HG03565 (cell line): Measurements from ENCODE around the gene PRPSAP2.
"Not testable (repeated sequence)": the region's sequence is repeated elsewhere in the genome, so short reads cannot be mapped to it uniquely, and the experiment has no call there.

Source experiments
- ATAC-seq: cut with Tn5 transposase; IDR thresholded peaks from one replicate; pipeline ENCODE4 v1.9.1; 2021; ENCODE audit warnings: mild to moderate bottlenecking, moderate library complexity; ENCODE audit not compliant: unreplicated experiment

PRPSAP2 gene

DNA sequence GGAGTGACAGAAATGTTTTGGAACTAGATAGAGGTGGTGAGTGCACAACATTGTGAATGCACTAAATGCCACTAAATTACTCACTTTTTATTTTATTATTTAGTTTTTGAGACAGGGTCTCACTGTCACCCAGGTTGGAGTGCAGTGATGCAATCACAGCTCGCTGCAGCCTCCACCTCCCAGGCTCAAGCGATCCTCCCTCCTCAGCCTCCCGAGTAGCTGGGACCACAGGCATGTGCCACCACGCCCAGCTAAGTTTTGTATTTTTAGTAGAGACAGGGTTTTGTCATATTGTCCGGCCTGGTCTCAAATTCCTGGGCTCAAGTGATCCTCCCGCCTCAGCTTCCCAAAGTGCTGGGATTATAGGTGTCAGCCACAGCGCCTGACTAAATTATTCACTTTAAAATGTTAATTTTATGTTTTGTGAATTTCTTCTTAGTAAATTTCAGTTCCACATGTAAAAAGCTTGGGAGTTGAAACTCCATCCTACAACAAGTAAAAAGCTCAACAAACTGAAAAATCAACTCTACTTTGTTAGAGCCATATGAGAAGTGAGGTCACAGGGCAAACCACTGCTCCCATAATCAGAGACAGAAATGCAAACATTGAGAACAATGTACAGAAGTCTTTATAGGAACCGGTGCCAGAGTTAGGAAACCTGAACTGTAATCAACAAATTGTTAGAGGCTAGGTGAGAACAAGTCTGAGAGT, 80.2 kb downstream of the PRPSAP2 start:
- ATAC-seq = no peak

DNA sequence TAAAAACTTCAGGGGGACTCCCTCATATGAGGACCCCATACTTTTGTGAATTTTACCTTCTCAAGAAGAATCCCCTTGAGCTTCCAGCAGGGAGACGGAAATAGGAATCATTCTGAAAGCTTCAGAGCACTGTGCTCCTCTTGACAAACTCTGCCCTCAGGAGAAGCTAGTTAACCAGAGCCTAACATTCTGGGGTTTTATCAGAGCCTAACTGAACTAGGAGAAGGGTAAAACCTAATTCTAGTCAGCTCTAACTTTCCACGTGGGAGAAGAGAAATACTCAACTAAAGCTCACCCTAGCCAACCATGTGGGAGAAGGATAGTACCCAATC, 80.7 kb downstream of the PRPSAP2 start:
- no peak for ATAC-seq

DNA sequence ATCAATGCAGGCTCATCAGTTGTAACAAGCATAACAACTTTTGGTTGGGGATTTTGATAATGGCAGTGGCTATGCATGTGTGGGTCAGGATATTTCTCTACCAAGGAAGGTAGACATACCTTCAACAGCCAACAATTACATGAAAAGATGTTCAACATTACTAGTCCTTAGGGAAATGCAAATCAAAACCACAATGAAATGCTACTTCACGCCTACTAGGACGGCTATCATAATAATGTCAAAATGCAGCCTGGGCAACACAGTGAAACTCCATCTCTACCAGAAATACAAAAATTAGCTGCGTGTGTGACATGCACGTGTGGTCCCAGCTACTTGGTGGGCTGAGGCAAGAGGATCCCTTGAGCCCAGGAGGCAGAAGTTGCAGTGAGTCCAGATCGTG, 86.7 kb downstream of the PRPSAP2 start:
- no peak for ATAC-seq

DNA sequence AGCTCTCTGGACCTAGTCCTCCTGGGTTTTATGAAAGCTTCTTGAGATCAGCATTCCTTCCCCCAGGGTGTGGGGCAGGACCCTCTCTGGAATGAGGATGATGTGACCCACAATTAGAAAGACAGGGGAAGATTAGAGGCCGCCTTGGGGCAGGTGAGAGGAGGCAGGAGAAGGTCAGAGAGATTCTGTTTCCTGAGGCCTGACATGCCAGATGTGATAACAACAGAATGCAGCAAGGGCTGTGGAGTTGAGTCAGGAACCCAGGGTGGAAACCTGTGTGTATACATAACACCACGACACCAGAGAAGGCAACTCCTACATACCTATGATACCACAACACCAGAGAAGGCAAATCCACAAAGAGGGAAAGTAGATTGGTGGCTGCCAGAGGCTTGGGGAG, 88.6 kb downstream of the PRPSAP2 start:
- ATAC-seq = no peak

DNA sequence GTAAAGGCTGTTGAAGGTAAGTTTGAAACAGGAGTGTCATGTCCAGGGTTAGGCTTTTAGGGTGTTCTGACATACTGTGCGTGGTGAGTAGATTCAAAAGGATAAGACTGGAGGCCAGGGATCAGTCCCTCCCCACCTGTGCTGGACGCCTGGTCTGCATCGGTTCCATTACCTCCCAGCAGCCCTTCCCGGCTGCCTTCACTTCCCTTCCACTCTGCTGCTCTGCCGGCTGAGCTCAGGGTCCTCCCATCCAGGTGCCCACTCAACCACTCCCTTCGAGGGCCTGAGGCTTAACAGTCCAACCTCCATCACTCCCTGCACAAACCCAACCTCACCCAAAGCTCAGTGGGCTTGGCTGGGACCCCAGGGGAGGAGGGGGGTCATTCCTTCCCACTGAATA, 89.9 kb downstream of the PRPSAP2 start:
- ATAC-seq = no peak

DNA sequence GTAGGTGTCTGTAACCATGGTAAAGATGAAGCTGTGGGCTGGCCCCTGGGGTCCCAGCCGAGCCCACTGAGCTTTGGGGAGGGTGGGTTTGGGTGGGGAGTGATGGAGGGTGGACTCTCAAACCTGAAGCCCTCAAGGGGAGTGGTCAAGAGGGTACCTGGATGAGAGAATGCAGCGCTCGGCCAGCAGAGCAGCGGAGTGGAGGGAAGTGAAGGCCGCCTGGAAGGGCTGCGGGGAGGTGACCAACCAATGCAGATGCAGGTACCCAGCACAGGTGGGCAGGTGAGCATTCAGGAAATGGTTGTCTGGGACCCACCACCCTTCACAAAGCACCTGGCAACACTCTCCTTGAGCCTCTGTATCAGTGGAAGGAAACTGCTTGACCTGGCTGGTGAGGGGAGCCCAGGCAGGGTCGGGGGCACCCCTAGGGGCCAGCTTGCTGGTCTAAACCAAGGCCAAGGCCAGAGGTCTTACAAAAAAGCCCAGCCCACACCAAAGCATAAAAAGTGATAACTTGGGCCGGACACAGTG, 90.6 kb downstream of the PRPSAP2 start:
- no peak for ATAC-seq

DNA sequence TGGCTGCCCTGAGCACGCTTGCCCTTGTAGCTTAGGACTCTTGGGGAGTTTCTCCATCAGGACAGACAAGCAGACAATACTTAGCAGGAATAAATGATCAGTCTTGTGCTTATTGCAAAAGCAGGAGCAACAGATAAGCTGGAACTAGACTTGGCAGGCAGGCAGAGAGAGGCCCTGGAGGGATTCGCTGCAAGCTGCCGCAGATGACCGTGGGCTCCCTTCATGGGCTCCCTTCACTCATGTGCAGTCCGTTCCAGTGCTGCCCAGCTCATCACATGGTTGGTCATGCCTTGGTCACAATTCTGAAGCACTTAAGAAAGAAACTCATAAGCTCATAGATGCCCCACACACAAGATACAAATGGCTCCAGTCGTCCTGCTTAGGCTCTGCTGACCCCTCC, 91.6 kb downstream of the PRPSAP2 start:
- no peak for ATAC-seq

DNA sequence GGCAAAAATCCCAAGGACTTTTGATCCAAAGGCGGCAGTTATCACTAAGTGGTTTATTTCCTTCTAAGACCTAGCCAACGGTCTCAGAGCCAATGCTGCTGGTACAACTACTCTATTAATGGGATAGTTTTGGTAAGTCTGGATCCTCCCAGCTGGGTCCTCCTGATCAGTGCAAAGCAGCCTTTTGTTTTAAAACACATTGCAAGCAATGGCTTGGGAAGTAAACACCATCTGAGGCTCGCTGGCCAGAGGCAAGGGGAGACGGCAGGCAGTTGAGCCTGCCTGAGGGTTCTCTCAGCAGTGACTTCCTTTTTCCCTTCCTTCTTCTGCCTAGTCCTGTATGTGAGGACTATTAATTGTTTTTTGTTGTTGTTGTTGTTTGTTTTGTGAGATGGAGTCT, 92.4 kb downstream of the PRPSAP2 start:
- ATAC-seq = no peak

DNA sequence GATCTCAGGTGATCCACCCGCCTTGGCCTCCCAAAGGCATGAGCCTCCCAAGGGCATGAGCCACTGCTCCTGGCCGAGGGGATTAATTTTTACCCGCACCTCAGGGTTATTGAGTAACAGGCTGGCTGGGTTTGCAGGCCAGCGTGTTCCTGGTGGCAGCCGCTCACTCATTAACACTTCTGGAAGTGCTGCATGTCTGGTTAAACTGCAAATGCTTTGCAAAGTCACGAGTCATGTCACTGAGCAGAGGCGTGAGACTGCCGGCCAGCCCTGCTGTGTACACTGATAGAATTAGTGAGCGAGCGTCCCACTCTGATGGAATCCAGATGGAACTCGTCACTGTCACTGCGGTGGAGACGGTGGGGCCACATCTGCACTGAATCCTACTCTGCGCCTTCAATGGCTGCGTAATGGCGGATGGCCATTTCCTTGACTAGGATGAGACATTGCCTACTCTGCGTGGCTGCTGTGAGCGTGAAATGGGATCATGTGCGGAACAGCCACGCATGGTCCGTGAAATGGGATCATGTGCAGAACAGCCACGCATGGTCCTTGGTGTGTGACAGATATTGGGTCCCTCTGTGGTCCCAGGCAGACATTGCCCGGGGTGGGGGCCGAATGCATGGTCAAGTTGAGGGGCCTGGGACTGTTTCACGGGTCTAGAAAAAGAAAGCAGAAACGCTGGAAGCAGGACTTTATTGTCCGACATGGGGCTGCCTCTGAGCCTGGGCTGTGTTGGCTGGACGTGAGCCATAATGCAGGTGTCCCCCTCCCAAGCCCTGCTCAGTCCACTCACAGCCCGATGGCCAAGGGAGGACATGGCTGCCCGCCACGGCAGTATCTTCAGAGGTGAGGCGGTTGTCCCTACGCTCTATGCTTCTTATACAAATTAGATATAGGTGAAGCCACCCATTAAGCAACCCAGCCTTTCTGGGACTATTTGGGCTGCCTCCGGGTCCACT, 93.3 kb downstream of the PRPSAP2 start:
- ATAC-seq = no peak

DNA sequence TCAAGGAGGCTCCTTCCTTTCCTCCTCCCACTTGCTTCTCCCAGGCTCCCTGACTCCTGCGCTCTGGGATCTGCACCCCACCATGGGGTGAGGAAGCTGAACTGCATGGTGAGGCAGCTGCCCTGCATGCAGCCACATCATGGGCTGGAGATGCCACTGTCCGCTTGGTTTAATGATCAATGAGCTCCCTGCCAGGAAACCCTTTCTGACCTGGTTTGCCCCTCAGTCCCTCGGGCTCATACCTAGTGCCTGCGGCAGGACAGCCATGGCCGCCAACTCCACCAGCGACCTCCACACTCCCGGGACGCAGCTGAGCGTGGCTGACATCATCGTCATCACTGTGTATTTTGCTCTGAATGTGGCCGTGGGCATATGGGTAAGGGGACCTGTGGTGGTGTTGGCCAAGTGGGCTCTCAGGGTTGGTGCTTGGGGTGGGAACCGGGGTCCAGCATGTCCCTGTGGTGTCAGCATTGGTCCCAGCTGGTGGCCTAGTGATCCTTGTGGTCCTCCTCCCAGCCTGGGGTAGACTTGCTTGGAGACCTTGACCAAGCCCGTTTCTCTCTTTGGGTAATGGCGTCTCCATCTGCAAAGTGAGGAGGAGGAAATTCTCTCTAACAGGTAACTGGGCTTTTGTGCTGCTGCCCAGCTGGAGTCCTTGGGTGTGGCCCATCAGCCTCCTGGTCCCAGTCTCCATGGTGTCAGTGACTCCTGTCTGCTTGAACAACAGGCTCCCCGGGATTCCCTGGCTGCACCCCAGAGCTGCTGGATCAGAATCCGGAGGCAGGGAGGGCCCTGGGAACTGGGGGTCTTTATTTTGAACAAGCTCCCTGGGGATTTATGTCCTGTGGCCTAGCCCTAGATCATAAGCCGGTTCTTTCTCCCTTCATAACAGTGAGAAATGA, 94.3 kb downstream of the PRPSAP2 start, which contains the start of gene SLC5A10:
Gene SLC5A10, plus strand, starts transcription at position 225 of the 902 bp plus-strand sequence. Its CDS starts 41 bp downstream, at position 266.
- ATAC-seq = no peak

DNA sequence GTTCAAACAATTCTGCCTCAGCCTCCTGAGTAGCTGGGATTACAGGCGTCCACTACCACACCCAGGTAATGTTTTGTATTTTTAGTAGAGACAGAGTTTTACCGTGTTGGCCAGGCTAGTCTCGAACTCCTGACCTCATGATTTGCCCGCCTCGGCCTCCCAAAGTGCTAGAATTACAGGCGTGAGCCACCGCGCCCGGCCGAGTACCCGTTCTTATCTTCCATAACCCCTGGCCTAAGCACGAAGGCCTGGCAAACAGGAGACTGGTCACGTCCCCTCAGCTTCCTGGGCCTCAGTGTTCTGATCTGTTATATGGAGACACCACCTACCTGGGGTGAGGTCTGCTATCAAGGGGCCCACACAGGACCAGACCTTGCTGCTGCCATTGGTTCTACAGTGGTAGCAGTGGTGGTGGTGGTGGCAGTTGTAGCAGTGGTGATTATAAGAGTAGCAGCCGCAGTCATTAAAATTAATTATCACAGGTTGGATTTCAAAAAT, 95.3 kb downstream of the PRPSAP2 start:
- no peak for ATAC-seq

DNA sequence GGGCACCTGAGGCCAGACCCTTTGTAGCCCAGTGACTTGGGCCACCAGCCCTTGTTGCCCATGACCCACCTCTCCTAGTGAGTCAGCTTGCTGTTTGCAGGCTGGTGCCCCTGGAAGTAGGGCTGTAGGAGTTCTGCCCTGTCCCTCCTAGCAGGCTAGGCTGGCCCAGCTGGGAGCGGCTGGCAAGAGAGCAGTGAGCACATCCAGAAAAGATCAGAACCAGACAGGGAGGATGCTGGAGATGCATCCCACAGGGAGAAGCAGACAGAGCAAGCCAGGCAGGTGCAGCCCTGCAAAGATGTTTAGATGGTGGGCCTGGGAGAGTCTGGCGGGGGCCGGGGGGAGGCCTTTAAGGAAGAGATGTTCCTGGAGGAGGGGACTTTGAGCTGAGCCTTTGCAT, 96.4 kb downstream of the PRPSAP2 start:
- ATAC-seq = no peak

DNA sequence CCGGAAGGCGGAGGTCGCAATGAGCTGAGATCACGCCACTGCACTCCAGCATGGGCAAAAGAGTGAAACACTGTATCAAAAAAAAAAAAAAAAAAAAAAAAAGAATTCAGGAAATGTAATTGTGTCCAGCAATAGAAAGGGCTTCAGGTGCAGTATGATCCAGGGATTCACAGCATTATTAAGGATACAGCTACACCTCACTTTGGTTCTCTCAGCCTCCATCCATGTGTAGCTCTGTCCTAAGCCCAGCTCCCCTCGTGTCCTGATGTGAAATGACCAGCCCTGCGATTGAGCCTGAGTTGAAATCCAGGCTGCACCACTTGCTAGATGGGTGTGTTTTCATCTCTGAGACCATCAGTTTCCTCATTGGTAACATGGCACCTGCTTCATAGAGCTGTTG, 97.1 kb downstream of the PRPSAP2 start:
- ATAC-seq = no peak

DNA sequence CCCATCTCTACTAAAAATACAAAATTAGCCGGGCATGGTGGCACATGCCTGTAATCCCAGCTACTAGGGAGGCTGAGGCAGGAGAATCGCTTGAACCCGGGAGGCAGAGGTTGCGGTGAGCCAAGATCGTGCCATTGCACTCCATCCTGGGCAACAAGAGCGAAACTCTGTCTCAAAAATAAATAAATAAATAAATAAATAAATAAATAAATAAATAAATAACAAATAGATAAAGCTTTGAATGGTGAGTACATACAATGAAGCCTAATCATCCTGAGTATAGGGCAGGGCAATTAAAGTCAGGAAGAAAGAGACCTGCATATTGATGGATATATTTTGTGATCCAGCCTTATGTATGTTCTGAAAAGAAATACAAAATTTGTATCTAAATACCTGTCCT, 98.1 kb downstream of the PRPSAP2 start:
- ATAC-seq = not testable (repeated sequence)

DNA sequence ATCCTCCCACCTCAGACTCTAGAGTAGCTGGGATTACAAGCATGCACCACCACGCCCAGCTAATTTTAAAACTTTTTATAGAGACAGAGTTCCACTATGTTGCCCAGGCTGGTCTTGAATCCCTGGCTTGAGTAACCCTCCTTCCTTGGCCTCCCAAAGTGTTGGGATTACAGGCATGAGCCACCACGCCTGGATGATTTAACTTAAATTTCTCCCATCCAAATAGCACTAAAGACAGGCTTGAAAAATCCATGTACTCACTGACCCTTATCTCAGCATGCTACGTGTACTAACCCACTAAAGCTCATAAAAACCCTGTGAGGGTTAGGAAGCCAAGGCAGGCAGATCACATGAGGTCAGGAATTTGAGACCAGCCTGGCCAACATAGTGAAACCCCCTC, 98.7 kb downstream of the PRPSAP2 start:
- ATAC-seq = no peak

DNA sequence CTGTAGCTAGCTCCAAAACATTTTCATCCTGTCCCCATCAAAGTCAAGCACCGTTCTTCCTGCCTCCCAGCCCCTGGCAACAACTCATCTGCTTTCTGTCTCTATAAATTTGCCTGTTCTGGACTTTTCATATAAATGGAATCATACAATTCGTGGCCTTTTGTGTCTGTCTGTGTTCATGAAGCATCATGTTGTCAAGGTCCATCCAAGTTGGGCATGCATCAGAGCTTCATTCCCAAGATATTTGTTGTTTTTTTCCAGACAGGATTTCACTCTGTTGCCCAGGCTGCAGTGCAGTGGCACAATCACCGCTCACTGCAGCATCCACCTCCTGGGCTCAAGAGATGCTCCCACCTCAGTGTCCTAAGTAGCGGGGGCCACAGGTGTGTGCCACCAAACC, 99.9 kb downstream of the PRPSAP2 start:
- no peak for ATAC-seq

DNA sequence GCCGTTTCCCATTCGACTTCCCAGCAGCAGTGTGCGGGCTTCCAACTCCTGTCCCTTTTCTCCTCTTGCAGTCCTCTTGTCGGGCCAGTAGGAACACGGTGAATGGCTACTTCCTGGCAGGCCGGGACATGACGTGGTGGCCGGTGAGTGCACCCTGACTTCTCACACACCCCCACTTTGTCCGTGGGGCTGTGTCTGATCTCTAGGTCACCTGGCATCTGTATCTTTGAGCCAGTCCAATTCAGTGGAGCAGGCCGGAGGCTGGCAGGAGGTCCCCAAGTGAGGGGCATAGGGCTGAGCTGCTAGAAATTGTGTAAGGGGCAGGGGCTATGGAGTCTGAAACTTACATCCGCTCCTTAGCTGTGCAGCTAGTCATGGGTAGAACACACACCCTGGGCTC, 100.7 kb downstream of the PRPSAP2 start:
- ATAC-seq = no peak

DNA sequence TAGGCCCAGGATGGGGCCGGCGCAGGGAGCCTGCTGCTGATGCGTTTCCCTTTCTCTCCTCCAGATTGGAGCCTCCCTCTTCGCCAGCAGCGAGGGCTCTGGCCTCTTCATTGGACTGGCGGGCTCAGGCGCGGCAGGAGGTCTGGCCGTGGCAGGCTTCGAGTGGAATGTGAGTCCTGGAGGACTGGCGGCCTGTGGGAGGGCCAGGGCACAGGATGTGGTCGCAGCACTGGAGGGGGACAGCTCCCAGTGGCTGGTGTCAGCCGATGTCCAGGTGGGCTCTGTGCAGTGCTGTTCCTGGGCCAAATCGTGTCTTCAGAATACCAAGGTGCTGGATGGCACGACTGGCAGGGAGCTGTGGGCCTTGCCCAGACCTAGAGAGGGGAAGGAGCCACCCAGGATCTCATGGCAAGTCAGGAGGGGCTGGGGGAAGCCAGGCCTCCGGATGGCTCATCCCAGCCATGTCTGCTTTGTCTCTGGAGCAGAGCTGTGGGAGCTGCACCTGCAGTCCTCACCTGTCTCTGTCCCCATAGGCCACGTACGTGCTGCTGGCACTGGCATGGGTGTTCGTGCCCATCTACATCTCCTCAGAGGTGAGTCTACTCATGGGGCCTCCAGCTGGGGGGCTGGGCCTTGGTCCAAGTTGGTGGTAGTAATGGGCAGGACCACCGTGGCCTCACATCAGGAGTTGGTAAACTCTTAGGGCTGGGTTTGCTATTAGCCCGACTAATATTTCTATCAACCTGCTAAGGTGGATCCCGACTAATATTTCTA, 101.3 kb downstream of the PRPSAP2 start:
- ATAC-seq = no peak

DNA sequence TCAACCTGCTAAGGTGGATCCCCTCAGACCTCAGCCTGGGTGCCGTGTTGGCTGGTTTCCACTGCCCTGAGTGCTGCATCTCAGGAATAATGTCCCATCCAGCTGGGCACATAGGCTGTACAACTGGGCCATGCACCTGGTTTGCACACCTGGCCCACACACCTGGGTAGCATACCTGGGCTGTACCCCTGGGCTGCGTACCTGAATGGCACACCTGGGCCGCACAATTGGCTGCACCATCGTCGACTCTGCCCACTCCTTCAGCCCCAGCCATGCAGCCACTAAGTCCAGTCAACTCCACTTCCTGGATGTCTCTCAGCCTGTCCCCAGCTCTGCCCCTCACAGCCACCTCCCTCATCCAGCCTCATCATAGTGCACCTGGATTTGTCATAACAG, 101.9 kb downstream of the PRPSAP2 start:
- no peak for ATAC-seq

DNA sequence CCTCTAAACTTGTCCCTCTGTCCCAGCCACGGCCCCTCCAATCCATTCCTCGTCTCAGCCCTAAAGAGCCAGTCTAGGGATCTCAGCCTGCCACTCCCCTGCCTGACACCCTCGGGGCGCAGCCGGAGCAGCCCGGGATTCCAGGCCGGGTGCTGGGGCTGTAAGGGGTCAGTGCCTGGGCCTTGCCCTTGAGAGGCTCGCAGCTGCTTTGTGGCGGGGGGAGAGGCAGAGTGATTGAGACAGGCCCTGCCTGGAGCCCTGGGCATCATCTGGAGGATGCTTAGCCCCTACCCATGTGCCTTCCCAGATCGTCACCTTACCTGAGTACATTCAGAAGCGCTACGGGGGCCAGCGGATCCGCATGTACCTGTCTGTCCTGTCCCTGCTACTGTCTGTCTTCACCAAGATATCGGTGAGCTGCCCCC, 102.3 kb downstream of the PRPSAP2 start:
- no peak for ATAC-seq
